Loucy (cell line): Measurements from ENCODE around the gene GABARAPL2.

Experiments
- H2AFZ ChIP-seq: fragments of 200-600 bp; sonication (generic); 2 replicates; pipeline ENCODE4 v1.6.0; 2016; ENCODE audit warnings: antibody characterized with exemption, mild to moderate bottlenecking, low read length, moderate library complexity
- H3F3A ChIP-seq: fragments of 200-600 bp; 2 replicates; pipeline ENCODE4 v1.6.0; 2016; ENCODE audit warnings: antibody characterized with exemption, low read depth, mild to moderate bottlenecking
- H3K27me3 ChIP-seq: fragments of 200-600 bp; sonication (generic); 2 replicates; pipeline ENCODE4 v1.6.1; 2014; ENCODE audit warnings: low read length, mild to moderate bottlenecking; ENCODE audit not compliant: insufficient read depth, poor library complexity, severe bottlenecking
- H3K36me3 ChIP-seq: fragments of 200-600 bp; sonication (generic); 2 replicates; pipeline ENCODE4 v1.6.1; 2016; ENCODE audit warnings: low read length; ENCODE audit not compliant: insufficient read depth
- H3K4me1 ChIP-seq: fragments of 200-600 bp; sonication (generic); 2 replicates; pipeline ENCODE4 v1.5.1; 2014; ENCODE audit warnings: low read length, mild to moderate bottlenecking; ENCODE audit not compliant: insufficient read depth, poor library complexity, severe bottlenecking
- H3K4me2 ChIP-seq: fragments of 200-600 bp; sonication (generic); 2 replicates; pipeline ENCODE4 v1.6.0; 2014; ENCODE audit warnings: antibody characterized with exemption, low read length, low read depth, mild to moderate bottlenecking; ENCODE audit not compliant: poor library complexity, severe bottlenecking
- H3K4me3 ChIP-seq: fragments of 200-600 bp; sonication (generic); 2 replicates; pipeline ENCODE4 v1.5.1; 2014; ENCODE audit warnings: low read length, mild to moderate bottlenecking, mixed read lengths; ENCODE audit not compliant: poor library complexity, severe bottlenecking
- H3K79me2 ChIP-seq: fragments of 200-600 bp; sonication (generic); 2 replicates; pipeline ENCODE4 v1.6.1; 2014; ENCODE audit warnings: low read length; ENCODE audit not compliant: insufficient read depth
- H3K9ac ChIP-seq: fragments of 200-600 bp; sonication (generic); 2 replicates; pipeline ENCODE4 v1.6.0; 2014; ENCODE audit warnings: mild to moderate bottlenecking, low read depth, low read length, moderate library complexity; ENCODE audit not compliant: poor library complexity, severe bottlenecking
- H3K9me2 ChIP-seq: fragments of 200-600 bp; sonication (generic); replicated peaks from 2 replicates; pipeline ENCODE4 v1.6.1; 2016; ENCODE audit warnings: low read depth, low read length, mixed read lengths
- H3K9me3 ChIP-seq: fragments of 200-600 bp; sonication (generic); 2 replicates; pipeline ENCODE4 v1.6.1; 2014; ENCODE audit warnings: mild to moderate bottlenecking, antibody characterized with exemption, low read length, low read depth; ENCODE audit not compliant: insufficient read depth
- H4K20me1 ChIP-seq: fragments of 200-600 bp; sonication (generic); 2 replicates; pipeline ENCODE4 v1.6.0; 2014; ENCODE audit warnings: antibody characterized with exemption, low read length, mild to moderate bottlenecking; ENCODE audit not compliant: insufficient read depth, poor library complexity, severe bottlenecking
- CTCF ChIP-seq: fragments of 200-600 bp; sonication (generic); conservative IDR thresholded peaks from 2 replicates; pipeline ENCODE4 v1.5.1; 2014; ENCODE audit warnings: mild to moderate bottlenecking, antibody characterized with exemption, low read length
- EZH2phosphoT487 ChIP-seq: fragments of 200-600 bp; IDR thresholded peaks from 2 replicates; pipeline ENCODE4 v1.6.1; 2018; ENCODE audit warnings: antibody characterized with exemption, mild to moderate bottlenecking, moderate library complexity, borderline replicate concordance

Gene GABARAPL2

DNA sequence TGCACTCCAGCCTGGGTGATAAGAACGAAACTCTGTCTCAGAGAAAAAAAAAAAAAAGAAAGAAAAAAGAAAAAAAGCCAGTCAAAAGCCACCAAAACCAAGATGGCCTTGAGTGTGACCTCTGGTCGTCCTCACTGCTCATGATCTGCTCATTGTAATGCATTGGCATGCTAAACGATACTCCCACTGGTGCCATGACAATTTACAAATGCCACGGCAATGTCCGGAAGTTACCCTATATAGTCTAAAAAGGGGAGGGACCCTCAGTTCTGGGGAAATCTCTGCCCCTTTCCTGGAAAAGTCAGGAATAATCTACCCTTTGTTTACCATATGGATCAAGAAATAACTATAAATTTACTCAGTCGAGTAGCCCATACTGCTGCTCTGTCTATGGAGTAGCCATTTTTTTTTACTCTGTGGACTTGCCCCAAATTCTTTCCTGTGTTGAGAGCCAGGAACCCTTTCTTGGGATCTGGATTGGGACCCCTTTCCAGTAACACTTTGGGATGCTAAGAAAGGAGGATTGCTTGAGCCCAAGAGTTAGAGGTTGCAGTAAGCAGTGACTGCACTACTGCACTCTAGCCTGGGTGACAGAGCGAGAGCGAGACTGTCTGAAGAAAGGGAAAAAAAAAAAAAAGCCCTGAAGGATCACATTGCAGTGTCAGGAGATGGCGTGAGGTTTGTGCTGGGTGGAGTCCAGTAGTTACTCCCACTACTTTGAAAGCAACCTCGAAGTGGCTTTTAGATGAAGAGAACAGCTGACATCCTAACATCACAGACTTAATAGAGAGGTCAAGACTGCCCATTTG is 6.4 kb upstream of the GABARAPL2 start:
- H3F3A ChIP-seq: no peaks in the 10 kb centered on the region
- H3K9me3 ChIP-seq: no peaks in the 10 kb centered on the region
- H3K36me3 ChIP-seq: no peaks in the 10 kb centered on the region
- peaks cover 11% of the 10 kb centered on the region for H3K4me1 ChIP-seq
- TF ChIP-seq CTCF (no peak), EZH2phosphoT487 (no peak)
- no peaks in the 10 kb centered on the region for H4K20me1 ChIP-seq
- H3K4me3 ChIP-seq: no peak overlapping the region
- no peaks in the 10 kb centered on the region for H3K27me3 ChIP-seq
- no peak overlapping the region for H3K4me2 ChIP-seq
- H2AFZ ChIP-seq: no peak overlapping the region
- H3K79me2 ChIP-seq: no peaks in the 10 kb centered on the region
- H3K9ac ChIP-seq: no peak overlapping the region
- H3K9me2 ChIP-seq: no peaks in the 10 kb centered on the region

- Histone ChIP-seq H2AFZ (peak overlapping the region; percentile 92), H3K4me2 (peak overlapping the region; percentile 91), H3K4me3 (peak overlapping the region; percentile 79), H4K20me1 (peaks cover 27% of the 10 kb centered on the region), H3F3A (no peaks in the 10 kb centered on the region), H3K9me2 (no peaks in the 10 kb centered on the region), H3K4me1 (peaks cover 40% of the 10 kb centered on the region), H3K9ac (peak overlapping the region; percentile 87), H3K79me2 (peaks cover 38% of the 10 kb centered on the region), H3K36me3 (no peaks in the 10 kb centered on the region), H3K9me3 (no peaks in the 10 kb centered on the region), H3K27me3 (peaks cover 5% of the 10 kb centered on the region)
- TF ChIP-seq EZH2phosphoT487: no peak
These were observed 539 bp upstream of the GABARAPL2 start for GRCh38 chr16:75565640-75566039.

GRCh38 chr16:75566758-75567255 is 628 bp downstream of the GABARAPL2 start:
- H3F3A ChIP-seq: no peaks in the 10 kb centered on the region
- peaks cover 27% of the 10 kb centered on the region for H4K20me1 ChIP-seq
- H3K9me2 ChIP-seq: no peaks in the 10 kb centered on the region
- H3K27me3 ChIP-seq: peaks cover 5% of the 10 kb centered on the region
- peak overlapping the region; percentile 91 for H3K4me2 ChIP-seq
- peaks cover 38% of the 10 kb centered on the region for H3K79me2 ChIP-seq
- peak overlapping the region; percentile 92 for H2AFZ ChIP-seq
- H3K4me1 ChIP-seq: peaks cover 40% of the 10 kb centered on the region
- peaks cover 5% of the 10 kb centered on the region; the same call in 1 of the 2 replicates for H3K36me3 ChIP-seq
- H3K9me3 ChIP-seq: no peaks in the 10 kb centered on the region
- TF ChIP-seq EZH2phosphoT487 (no peak), CTCF (no peak)
- H3K9ac ChIP-seq: peak overlapping the region; percentile 87
- peak overlapping the region; percentile 79 for H3K4me3 ChIP-seq
